ENCODE results near the gene ACOXL.

The ACOXL gene

GRCh38 chr2:111011218-111011617 is 278.8 kb downstream of the ACOXL start:
- no peak for DNase-seq (ENCODE audit: low spot score)

DNA sequence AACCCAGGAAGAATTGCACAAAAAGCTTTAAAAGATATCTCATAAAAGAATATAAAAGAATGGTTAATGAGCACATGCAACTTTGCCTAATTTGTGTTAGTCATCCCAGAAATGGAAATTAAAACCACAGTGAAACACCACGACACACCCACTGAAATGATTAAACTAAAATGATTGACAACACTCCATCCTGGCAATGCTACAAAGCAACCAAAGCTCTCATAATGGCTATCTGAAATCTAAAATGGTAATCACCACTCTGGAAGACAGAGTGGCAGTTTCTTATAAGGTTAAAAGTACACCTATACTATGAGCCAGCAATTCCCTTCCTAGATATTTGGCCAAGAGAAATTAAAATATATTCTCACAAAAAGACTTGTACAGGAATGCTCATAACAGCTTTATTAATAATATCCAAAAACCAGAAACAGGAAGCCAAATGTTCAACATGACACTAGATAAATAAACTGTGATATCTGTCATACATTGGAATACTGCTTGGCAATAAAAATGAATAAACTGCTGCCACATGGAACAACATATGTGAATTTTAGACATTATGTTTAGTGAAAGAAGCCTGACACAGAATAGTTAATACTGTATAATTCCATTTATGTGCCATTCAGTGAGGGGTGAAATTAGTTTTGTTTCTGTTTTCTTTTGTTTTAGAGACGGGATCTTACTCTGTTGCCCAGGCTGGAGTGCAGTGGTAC is 283.1 kb downstream of the ACOXL start:
- DNase-seq (ENCODE audit: low spot score), result no peak

- DNase-seq (ENCODE audit: low spot score), result no peak
Measured at GRCh38 chr2:111017034-111017622, 284.8 kb downstream of the ACOXL start.

- no peak for DNase-seq (ENCODE audit: low spot score)
Measured at GRCh38 chr2:111017909-111018308, 285.5 kb downstream of the ACOXL start.

DNA sequence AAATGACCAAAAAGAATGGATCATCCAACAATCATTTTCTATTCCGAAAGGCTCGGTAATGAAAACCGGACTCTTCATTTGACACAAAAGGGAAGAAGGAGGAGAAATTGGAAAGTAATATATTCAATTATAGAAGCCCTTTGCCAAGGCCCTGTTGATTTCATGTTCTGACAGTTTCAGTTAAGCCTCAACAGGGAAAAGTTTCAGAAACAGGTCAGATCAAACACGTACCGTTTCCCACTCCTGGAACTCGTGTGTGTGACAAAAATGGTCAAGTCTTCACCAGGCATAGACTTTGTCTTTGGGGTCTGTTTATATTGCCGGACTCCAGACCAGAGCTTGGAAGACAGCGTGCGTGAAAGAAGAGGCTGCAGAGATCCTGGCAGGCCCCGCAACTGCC is 287.0 kb downstream of the ACOXL start:
- DNase-seq (ENCODE audit: low spot score), result no peak

GRCh38 chr2:111022633-111023032 is 290.3 kb downstream of the ACOXL start:
- no peak for DNase-seq (ENCODE audit: low spot score)

- DNase-seq (ENCODE audit: low spot score), result no peak
Measured at GRCh38 chr2:111024496-111024895, 292.1 kb downstream of the ACOXL start.

DNA sequence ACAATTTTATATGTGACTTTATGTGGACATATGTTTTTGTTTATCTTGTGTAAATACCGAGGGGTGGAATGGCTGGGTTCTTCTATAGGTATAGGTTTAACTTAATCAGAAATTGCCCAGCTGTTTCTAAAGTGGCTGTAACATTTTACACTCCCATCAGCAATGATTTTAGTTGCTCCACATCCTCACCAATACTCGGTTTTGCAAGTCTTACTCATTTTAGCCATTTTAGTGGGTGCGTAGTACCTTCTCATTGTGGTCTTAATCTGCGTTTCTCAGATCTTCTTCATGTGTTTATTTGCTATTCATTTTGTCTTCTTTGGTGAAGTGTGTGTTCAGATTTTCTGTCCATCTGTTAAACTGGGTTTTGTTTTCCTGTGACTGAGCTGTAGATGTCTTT is 292.9 kb downstream of the ACOXL start:
- no peak for DNase-seq (ENCODE audit: low spot score)

GRCh38 chr2:111028720-111029119 is 296.3 kb downstream of the ACOXL start:
- no peak for DNase-seq (ENCODE audit: low spot score)

- DNase-seq (ENCODE audit: low spot score), result no peak
Measured at GRCh38 chr2:111029181-111029927, 297.0 kb downstream of the ACOXL start.

DNA sequence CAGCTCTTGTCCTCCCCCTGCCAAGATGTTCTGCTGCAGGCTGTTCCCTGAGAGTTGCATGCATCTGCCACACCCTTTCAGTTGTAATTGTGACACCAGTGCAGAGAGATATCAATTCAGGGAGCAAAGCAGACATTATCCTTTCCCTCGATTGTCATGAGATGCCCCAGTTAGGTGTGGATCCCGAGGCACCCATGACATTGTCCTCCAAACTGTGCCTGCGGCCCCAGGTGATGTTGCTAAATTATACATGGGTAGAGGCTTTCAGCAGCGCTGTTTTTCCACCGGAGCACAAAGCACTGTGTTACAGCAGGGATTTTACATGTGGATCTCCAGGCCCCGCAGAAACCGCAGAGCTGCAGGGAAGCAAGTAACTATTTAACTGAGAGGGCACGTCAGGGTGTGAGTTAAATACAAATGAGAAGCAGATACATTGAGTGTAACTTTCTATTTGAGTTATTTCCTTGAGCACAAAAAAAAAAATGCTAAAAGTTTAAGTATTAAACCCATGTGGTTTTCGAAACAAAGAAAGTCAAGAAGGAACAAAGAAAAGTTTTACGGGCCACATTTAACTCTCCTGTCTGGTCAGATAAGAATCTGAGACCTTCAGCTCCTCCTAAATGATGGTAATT is 298.0 kb downstream of the ACOXL start:
- no peak for DNase-seq (ENCODE audit: low spot score)

DNA sequence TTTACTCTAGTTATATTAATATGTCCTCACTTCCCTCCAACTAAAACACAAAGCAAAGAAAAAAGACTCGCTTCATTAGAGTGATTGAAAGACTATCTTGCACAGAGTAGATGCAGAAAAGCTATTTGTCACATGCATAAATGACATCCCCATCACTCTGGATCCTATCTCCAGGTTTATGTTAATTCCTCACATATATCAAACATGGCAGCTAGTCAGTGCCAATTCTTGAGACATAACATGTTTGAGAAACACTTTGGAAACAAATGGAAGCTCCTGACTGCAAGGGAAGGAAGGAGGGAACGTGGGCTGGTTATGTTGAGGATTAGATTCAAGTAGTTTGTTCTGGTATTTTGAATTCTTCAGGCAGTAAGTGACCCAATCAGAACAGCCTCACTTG is 298.6 kb downstream of the ACOXL start:
- DNase-seq (ENCODE audit: low spot score), result no peak

DNA sequence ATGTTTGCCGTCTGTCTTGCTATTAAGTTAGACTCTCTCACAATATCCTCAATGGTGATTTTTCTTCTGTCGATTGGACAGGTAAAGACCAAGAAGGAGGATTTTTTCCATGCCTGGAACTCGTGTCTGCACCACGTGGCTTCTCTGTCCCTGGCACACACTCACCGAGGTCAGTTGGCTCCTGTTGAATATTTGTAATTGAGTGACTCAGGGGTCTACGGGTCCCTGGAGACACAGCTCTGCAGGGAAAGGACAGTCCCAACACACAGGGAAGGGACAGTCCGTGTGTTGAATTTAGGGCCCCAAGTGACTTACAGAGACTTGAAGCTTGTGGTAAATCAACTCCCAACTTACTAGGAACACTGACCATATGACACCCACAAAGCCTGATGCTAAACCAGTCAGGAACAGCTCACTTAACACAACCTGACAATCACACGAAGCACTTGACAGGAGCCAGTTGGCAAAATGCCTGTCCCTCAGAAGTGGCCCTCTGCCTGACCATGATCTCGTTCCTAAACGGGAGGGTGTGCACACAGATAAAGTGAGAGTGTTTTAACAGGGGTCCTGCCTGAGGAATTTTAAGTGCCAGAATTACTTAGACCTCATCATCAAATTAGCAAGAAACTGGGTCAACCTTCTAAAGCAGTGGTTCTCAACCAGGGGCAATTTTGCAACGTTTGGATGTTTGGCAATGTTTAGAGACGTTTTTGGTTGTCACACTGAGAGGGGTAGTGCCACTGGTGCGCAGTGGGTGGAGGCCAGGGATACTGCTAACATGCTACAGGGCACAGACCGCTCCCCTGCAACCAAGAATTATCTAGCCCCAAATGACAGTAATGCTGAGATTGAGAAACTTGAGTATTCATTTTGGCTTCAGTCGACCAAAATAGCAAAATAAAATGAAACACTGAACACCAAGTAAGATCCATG is 299.4 kb downstream of the ACOXL start:
- no peak for DNase-seq (ENCODE audit: low spot score)

DNA sequence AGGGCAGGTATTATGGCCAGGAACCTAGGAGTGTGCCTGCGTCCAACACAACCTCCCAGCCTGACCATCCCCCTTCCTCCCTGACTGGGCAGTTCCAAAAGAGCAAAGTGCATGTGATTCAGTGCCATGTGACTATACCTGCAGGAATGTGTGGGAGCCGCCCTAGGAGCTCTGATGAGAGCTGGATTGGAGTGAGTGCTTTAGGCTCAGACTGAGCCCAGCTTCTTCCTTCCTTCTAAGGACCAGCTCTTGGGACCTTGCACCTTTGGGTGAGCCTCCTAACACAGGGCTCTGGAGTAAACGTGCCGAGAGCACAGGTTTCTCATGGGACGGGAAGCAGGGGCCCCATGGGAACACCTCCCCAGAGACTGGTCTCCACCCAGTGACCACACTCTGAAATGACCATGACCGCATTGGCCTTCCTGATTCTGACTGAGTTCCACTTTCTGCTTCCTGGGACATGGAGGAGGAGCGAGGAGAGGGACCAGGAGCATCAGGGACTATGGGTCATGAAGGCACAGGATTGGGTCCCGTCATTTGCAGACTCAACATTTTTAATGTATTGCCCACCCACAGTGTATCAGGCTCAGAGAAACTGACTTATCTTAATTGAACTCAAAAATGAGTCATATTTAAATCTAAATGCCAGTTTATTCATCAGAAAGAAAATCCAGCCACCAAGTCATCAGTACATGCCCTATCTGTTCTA is 300.5 kb downstream of the ACOXL start:
- no peak for DNase-seq (ENCODE audit: low spot score)

DNA sequence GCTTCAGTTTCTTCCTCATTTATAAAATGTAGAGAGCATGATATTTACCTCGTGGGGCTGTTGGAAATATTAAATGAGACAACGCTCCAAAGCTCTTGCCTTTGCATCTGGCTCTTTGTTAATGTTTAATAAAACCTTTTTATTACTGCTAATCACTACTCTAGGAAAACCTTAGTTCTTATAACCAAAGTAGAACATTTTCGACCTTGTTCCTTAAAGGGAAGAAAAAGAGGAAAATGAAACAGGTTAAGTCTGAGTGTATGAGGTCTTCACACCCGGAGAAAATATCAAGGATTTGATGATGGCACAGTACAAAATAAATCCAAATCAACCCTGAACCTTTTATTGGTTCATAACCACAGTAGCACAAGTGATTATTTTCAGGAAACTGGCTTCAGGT is 301.8 kb downstream of the ACOXL start:
- DNase-seq (ENCODE audit: low spot score), result no peak

DNA sequence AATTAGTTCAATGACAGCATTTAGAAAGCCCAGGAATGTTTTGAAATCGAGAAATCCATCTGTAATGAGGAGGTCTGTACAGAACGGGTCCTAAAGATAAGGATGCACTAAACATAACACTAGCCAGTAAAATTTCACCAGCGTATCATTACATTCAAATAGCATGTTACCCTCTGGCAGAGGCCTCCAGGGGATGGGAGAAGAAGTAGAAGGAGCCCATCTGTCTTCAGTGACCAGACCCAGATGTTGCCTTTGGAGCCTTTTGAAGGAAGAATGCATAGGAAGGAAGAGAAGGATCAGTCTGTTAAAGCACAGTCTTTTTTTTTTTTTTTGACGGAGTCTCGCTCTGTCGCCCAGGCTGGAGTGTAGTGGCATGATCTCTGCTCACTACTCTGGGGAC is 302.2 kb downstream of the ACOXL start:
- no peak for DNase-seq (ENCODE audit: low spot score)

DNA sequence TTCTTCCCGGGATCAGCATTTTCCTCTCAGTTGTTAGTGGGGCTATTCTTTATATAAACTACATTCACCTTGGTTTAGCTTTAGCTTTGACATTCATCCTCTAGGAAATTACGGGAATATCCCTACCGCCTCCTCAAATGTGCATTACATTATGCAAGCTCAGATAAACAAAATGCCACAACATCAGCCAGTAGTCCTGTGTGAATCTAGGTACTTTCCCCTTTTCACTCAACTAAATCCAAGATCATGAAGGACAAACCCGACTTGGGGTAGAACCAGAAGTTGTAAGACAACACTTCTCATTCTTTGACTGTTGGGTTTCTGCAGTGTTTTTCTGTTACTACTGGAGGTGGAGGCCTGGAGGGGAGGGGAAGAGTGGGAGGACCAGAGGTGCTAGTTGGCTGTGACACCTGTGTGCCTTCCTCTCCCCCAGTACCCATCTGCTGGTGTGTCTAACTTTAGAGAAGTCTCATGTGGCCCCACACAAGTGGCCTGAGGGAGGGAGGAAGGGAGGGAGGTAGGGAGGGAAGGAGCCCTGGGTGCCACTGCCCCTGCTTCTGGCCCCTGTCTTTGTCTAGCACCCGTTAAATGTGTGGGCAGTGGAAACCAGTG is 303.6 kb downstream of the ACOXL start:
- no peak for DNase-seq (ENCODE audit: low spot score)

DNA sequence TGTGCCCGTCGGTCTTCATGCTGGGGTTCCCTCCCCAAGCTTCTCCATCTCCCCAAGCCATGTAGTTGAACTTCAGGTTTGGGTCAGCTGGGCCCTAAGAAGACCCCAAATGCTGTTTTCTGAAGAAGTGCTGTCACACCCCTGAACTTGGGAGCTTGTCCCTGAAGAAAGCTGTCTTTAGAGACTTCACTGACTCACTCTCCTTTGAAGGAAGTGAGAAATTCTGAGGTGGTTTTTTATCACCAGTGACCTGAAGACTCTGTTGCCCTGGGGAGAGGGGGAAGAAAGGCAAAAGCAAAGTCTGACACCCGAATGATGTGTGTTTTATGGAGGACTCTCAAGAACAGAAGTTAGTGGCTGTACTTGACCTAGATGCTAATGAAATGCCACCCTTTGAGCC is 304.8 kb downstream of the ACOXL start:
- no peak for DNase-seq (ENCODE audit: low spot score)

DNA sequence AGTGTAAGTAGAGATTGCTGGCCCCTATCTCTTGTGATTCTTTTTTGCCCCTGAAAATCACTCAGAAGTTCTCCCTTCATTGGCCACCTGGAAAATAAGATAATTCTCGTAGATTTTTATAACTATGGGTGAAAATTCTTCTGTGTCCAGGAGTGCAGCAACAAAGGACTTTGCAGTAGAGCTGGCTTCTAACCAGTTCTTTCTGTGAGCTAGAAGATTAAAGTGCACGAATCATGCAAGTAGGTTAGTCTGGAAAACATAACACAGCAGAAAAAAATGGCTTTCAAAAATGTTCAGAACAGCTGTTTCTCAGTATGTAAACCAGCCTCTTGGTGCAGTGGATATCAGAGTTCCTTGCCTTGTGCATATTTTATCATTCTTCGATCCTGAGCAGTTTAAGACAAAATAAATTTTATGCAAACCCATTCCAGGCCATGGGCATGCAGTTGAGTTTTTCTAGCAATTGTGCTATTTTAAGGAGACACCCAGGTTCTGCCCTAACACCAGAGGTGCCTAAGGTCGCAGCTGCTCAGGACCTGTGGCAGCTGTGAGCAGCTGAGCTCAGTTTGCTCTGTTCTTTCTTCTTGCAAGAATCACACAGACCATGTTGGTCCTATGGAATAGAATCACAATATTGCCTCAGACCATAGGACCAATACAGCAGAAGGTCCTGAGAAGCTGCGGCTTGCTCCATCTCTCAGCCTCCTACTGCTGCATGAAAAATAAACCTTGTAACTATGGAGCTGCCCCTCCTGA is 307.4 kb downstream of the ACOXL start:
- no peak for DNase-seq (ENCODE audit: low spot score)
